Adrenal gland (tissue), 12 donors: ENCODE data around the gene ERV3-1. TPM values are rescaled to one million over a fixed set of nuclear protein-coding genes. Genes with fewer than 3 reads are reported as not detected.
A peak's percentile ranks its signal among the peaks of the same experiment; 100 is the strongest.
"Not testable (repeated sequence)": the region's sequence is repeated elsewhere in the genome, so short reads cannot be mapped to it uniquely, and the experiment has no call there.

ENCODE experiments used
- DNase-seq, 7 donors: peaks; one replicate each; pipeline ENCODE4 v3.0.0-alpha.2; 2019 to 2020
- H3K27ac ChIP-seq, 5 donors: fragments of 200-600 bp; sonication (generic) in 4 of 5; 1 replicate in 3 of 5; 2 replicates in 2 of 5; pipeline versions ENCODE4 v1.5.1 to v1.8.0; 2016 to 2020; ENCODE audit warnings: mild to moderate bottlenecking in 1 of 5
- H3K27me3 ChIP-seq: fragments of 200-600 bp; 2 replicates; pipeline ENCODE4 v1.8.0; 2021
- H3K36me3 ChIP-seq, 2 donors: fragments of 200-600 bp; replicated peaks in 1 of 2; 1 replicate in 1 of 2; 2 replicates in 1 of 2; pipeline versions ENCODE4 v1.5.1 to v1.8.0; 2018 to 2022
- H3K4me1 ChIP-seq, 2 donors: fragments of 200-600 bp; replicated peaks in 1 of 2; 1 replicate in 1 of 2; 2 replicates in 1 of 2; pipeline versions ENCODE4 v1.5.1 to v1.8.0; 2018 to 2021
- H3K4me3 ChIP-seq, 4 donors: fragments of 200-600 bp; sonication (generic) in 3 of 4; one replicate each; pipeline ENCODE4 v1.5.1; 2016 to 2018
- H3K9me3 ChIP-seq, 3 donors: fragments of 200-600 bp; sonication (generic) in 1 of 3; replicated peaks in 1 of 3; 1 replicate in 2 of 3; 2 replicates in 1 of 3; pipeline versions ENCODE4 v1.5.1 to v1.8.0; 2016 to 2021
- CTCF ChIP-seq, 6 experiments: fragments of 450-650 bp in 4 of 6; fragments of 200-600 bp in 2 of 6; sonication (generic) in 1 of 6; IDR thresholded peaks; 1 replicate in 5 of 6; 2 replicates in 1 of 6; pipeline versions ENCODE4 v1.5.1 to v1.8.0; 2016 to 2021; ENCODE audit warnings: antibody characterized with exemption in 6 of 6, mild to moderate bottlenecking in 2 of 6, moderate library complexity in 1 of 6
- POLR2A ChIP-seq, 2 donors: fragments of 450-650 bp; IDR thresholded peaks; one replicate each; pipeline ENCODE4 v1.6.1; 2017; ENCODE audit warnings: antibody characterized with exemption in 2 of 2, mild to moderate bottlenecking in 2 of 2, moderate library complexity in 1 of 2
- WGBS, 4 donors: extraction: QIAGEN DNeasy Blood & Tissue Kit in 2 of 4; methylation state at CpG; one replicate each; pipeline versions ENCODE4 v1.1.5 to v1.1.7; 2013 to 2017; 5-methylcytosine and 5-hydroxymethylcytosine counted together
- intact Hi-C, 2 donors: fragments of 100-400 bp; cut with DNase I; formaldehyde crosslinking; loops; one replicate each; pipeline versions ENCODE4 v1.14.1 to v1.15.0; 2022 to 2023
- polyA plus RNA-seq, 3 donors: library from polyadenylated mRNA; stranded (reverse); fragments of 200-250 nt in 2 of 3; fragments of 350-450 nt in 1 of 3; fragmentation: Illumina TruSeq in 1 of 3; extraction: RNeasy Lipid Tissue Mini Kit (QIAGEN cat#74804) in 1 of 3; gene quantifications; one replicate each; pipeline ENCODE4 v1.2.3, GENCODE V29; 2013 to 2014
- small RNA-seq, 2 donors: library from RNA; depleted of rRNA; stranded (forward); fragments of <200 nt; gene quantifications; one replicate each; pipeline ENCODE3, GENCODE V24; 2016
- total RNA-seq, 9 donors: library from RNA; depleted of rRNA in 4 of 9; stranded (reverse); fragments of >200 nt in 4 of 9; fragments of 120-200 nt in 1 of 9; fragmentation: NEBNext Ultra II Directional in 1 of 9; extraction: Animal tissue kit (Norgen Biotek cat#: 25700) in 1 of 9; gene quantifications; one replicate each; pipeline versions ENCODE4 v1.1.0 to v1.2.4, GENCODE V29; 2013 to 2023
- donor health status: healthy with polysubstance abuse.
- donor health status: Bipolar disorder and iron deficiency.
- donor health status: DM: yes; HTN: yes; CAD: no.
- donor health status: DM: no; HTN: no; CAD: no.
- donor health status: DM: no; HTN: no; CAD: no.
- donor health status: DM: yes; HTN: yes; CAD: no.

Gene ERV3-1
- total and polyA plus RNA-seq, 12 donors: 9.6 to 271 (median 66.7) TPM

- WGBS, 4 donors: 53 to 68% (median 58%) methylated on average over 2 of the region's 2 CpGs
- Histone ChIP-seq H3K27me3 (no peaks in the 10 kb centered on the region), H3K4me1 (peaks cover 7 to 13% of the 10 kb centered on the region in 2 donors), H3K36me3 (no peaks in the 10 kb centered on the region), H3K4me3 (no peak overlapping the region), H3K27ac (no peak overlapping the region), H3K9me3 (no peaks in the 10 kb centered on the region)
- intact Hi-C loops: loop anchor here in 1 of 2 donors (5.0 kb wide), 1 partner anchor 367 kb away; no protein-coding TSS in a partner anchor
- DNase-seq: no peak
- TF ChIP-seq POLR2A (IDR thresholded peaks at IDR 0.05): no peak
- no peak for TF ChIP-seq CTCF (IDR thresholded peaks at IDR 0.05)
These were observed 60.8 kb downstream of the ERV3-1 start for GRCh38 chr7:64945503-64946175.

GRCh38 chr7:64944667-64945502, 61.6 kb downstream of the ERV3-1 start:
- H3K27me3 ChIP-seq, H3K9me3 ChIP-seq, H3K4me3 ChIP-seq, H3K27ac ChIP-seq, H3K36me3 ChIP-seq: not testable (repeated sequence)
- peak in 1 of 7 donors; percentile 48 for DNase-seq
- 84 to 93% (median 86%) methylated on average over 4 to 5 of the region's 5 CpGs for WGBS, 4 donors
- intact Hi-C loops: loop anchor here in 1 of 2 donors (5.0 kb wide), 1 partner anchor 367 kb away; no protein-coding TSS in a partner anchor
- H3K4me1 ChIP-seq: peaks cover 7 to 13% of the 10 kb centered on the region in 2 donors

Small RNA genes lying within 50 kb of the gene (small RNA-seq; reads per million reads assigned to genes)
- 0 reads per million in 2 donors for gene RNU6-1229P

Other genes starting within 250 kb of the ERV3-1 start
- gene ZNF138, start 212.3 kb downstream of the ERV3-1 start, total RNA-seq: 10 to 100 TPM in 6 of 9 donors, 1 to 10 TPM in 3; 6.1 to 29.3 (median 15.0) TPM
- 10 to 100 TPM; 10.9 to 23.5 (median 12.0) TPM for gene ZNF138, start 212.3 kb downstream of the ERV3-1 start, polyA plus RNA-seq
- 1 to 10 TPM; 2.1 to 9.2 (median 4.8) TPM for gene ZNF273, start 103.4 kb downstream of the ERV3-1 start, total RNA-seq
- 1 to 10 TPM; 3.0 to 9.0 (median 6.5) TPM for gene ZNF273, start 103.4 kb downstream of the ERV3-1 start, polyA plus RNA-seq
- 100 to 1,000 TPM in 1 of 9 donors, 10 to 100 TPM in 8; 12.0 to 145 (median 40.4) TPM for gene ZNF117, start 15.7 kb downstream of the ERV3-1 start, total RNA-seq
- gene ZNF117, start 15.7 kb downstream of the ERV3-1 start, polyA plus RNA-seq: 10 to 100 TPM; 23.6 to 60.5 (median 29.9) TPM